Choroid plexus epithelial cell (primary cell): Measurements from ENCODE around the gene NHSL2.

Experiments used
- DNase-seq: peaks from one replicate; pipeline ENCODE4 v3.0.0-alpha.2; 2010; ENCODE audit warnings: low read depth
- H3K4me3 ChIP-seq: 2 replicates; pipeline ENCODE4 v1.5.1; 2011; ENCODE audit warnings: low read depth, mild to moderate bottlenecking, control low read depth, low read length, moderate library complexity
- CTCF ChIP-seq: conservative IDR thresholded peaks from 2 replicates; pipeline ENCODE4 v1.5.1; 2011; ENCODE audit warnings: low read depth, mild to moderate bottlenecking, control low read depth, inconsistent platforms, low read length, moderate library complexity

The NHSL2 gene

DNA sequence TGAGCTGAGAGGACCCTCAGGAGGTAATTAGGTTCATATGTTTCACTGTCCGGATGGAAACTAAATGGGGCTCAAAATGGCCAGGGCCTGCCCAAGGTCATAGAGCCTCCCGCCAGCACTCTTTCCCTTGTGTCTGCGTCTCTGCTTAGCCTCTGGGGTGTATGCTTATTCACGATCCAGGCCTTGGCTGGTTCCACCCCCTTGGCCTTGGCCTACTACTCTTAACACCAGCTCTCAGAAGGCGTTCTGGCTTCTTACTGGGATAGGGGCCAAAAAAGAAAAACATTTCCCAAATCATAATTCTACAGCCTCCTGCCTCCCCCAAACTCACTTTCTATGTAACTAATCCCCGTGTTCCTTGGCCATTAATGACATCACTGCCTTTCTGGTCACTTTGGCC, 152.3 kb downstream of the NHSL2 start:
- H3K4me3 ChIP-seq = no peak overlapping the region
- no peak for TF ChIP-seq CTCF
- DNase-seq = peak; percentile 15

DNA sequence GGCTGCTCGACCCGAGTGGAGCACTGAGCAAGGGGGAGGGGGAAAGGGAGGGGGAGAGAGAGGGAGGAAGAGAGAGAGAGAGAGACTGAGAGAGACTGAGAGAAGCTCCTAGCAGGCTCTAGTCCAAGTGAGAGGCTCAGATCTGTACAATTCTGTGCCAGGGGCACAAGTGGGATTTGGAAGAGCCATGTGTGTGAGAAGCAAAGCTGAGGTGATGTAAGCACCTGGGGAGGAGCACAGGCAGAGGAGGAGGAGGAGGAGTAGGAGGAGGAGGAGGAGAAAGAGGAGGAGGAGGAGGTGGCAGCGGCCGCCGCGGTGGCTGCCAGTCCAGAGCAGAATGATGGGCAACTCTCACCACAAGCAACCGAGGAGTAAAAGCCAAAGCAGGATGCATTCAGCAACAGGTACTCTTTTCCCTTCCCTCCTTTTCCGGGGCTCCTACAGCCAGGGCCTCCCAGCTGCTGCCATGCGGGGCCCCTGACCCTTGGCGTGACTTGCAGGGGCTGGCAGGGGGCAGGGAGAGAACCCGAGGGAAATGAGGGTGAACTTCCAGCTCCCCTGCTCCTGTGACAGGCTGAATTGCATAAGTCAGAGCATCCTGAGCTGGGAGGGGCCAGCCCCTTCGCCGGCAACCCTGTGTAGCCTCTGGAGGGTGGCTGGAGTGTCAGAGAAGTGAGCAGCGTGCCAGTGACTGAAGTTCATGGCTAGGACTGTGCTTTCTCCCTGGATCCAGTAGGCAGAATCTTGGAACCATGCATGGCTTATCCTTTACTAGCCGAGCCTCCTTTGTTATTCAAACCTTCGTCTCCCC, 158.9 kb downstream of the NHSL2 start:
- TF ChIP-seq CTCF = no peak
- peak overlapping the region; percentile 11 for H3K4me3 ChIP-seq
- no peak for DNase-seq

DNA sequence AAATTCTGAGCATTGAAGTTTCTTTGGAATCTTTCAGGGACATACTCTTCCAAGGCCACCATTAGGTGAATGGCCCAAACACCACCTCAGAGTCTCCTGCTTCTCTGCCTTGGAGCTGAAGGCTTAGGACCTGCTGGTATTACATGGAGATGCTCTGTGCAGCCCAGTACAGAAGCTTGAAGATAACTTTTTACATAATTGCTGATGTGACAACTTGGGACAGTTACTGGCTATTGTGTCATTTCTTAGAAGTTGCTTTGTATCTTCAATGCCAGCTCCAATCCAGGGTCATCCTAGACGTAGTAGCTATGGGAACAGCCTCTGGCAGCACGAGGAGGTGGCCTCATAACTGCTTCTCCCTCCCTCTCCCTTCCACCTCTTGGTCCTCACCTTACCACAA, 160.6 kb downstream of the NHSL2 start:
- DNase-seq = no peak
- no peak overlapping the region for H3K4me3 ChIP-seq
- TF ChIP-seq CTCF = no peak

DNA sequence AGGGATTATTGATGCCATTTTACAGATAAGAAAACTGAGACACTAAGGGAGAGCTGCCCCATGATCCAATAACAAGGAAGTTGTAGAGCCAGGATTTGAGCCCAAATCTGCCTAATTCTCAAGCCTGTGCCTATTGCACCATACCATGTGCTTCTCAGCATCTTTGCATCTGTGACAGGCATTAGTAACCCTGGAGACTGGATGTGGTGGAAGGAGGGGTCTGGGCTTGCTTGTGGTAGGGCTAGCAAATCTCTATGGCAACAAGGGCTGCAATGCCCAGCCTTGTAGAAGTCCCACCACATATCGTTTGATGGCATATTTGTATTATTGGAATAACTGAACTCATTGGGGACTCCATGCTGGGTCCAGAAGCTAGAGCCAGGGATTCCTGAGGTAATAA, 163.0 kb downstream of the NHSL2 start:
- H3K4me3 ChIP-seq = no peak overlapping the region
- TF ChIP-seq CTCF = no peak
- no peak for DNase-seq

DNA sequence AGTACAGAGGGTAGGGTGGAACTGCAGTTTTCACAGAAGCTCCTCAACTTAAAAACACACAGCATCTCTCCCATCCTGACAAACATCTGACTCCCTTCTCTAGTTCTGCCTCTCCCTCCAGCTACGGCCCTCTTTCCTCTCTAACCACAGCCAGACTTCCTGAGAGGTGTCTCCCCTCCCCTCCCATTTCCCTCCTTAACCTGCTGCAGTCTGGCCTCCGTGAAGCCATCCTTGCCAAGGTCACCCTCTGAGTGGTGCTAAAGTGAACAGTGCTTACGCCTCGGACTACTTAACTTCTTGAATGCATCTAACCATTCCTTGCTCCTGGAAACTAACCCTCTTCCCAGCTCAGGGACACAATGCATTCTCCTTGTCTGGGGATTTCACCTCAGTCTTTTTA, 167.8 kb downstream of the NHSL2 start:
- DNase-seq = no peak
- H3K4me3 ChIP-seq = no peak overlapping the region
- TF ChIP-seq CTCF = no peak

DNA sequence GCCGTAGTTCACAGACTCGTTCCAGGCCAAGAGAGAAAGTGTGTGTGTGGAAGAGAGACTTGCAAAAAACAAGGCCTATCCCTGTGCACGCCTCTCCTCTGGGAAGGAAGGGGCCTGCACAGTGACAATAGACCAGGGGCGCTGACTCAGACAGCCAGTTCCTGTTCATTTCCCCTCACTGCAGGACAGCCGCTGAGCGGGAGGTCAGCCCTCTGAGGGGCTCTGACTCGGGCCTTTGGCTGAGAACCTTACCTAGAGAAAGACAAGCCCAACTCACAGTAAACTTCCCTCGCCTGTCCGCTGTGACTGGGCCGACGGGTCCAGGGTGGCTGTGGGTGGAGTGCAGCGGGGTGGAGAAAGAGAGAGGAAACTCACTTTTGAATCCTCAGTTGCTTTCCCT, 169.0 kb downstream of the NHSL2 start:
- no peak overlapping the region for H3K4me3 ChIP-seq
- no peak for TF ChIP-seq CTCF
- no peak for DNase-seq

DNA sequence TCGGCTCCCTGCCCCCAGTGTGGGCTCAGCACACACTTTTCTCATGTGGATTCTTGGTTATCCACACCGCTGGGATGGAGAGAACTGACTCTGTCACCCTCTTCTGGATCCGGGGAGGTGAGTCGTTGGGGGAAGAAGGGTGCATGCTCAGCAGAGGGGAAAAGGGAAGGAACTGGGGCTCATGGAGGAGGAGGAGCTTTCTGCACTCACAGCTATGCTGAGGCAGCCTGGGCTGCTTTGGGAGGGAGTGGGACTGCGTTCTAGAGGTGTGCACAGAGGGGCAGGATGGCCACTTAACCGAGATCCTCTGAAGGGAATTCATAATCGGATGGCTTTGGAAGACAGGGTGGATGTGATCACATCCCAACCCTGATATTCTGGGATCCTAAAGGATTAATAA, 169.5 kb downstream of the NHSL2 start:
- no peak overlapping the region for H3K4me3 ChIP-seq
- no peak for DNase-seq
- no peak for TF ChIP-seq CTCF
